LNCAP (cell line): ENCODE data around the gene DYNC2LI1.

Experiments used
- CTCF ChIP-seq: fragments of 450-650 bp; IDR thresholded peaks from 2 replicates; pipeline ENCODE4 v1.5.1; 2017; ENCODE audit warnings: mild to moderate bottlenecking

The DYNC2LI1 gene

GRCh38 chr2:43806719-43807031 is 32.8 kb downstream of the DYNC2LI1 start:
- no peak for TF ChIP-seq CTCF

- no peak for TF ChIP-seq CTCF
Measured at GRCh38 chr2:43810452-43810851, 36.6 kb downstream of the DYNC2LI1 start.

GRCh38 chr2:43810888-43811287 is 37.0 kb downstream of the DYNC2LI1 start:
- no peak for TF ChIP-seq CTCF

GRCh38 chr2:43812006-43812405 is 38.2 kb downstream of the DYNC2LI1 start:
- no peak for TF ChIP-seq CTCF

- TF ChIP-seq CTCF = no peak
Measured at GRCh38 chr2:43812947-43813346, 39.1 kb downstream of the DYNC2LI1 start.

- no peak for TF ChIP-seq CTCF
Measured at GRCh38 chr2:43814711-43815110, 40.9 kb downstream of the DYNC2LI1 start.

GRCh38 chr2:43818761-43819160 is 44.9 kb downstream of the DYNC2LI1 start:
- no peak for TF ChIP-seq CTCF

GRCh38 chr2:43819491-43820163 is 45.8 kb downstream of the DYNC2LI1 start:
- TF ChIP-seq CTCF = no peak
